ENCODE data around the gene SUV39H1. TPM values are rescaled to one million over a fixed set of nuclear protein-coding genes. Genes with fewer than 3 reads are reported as not detected.

Gene SUV39H1
- total and polyA plus RNA-seq, 2 of the 13 experiments (the other 11 are each of a cell fraction or from before 2014, with no cell fraction given), result 5.2 to 10.1 TPM

DNA sequence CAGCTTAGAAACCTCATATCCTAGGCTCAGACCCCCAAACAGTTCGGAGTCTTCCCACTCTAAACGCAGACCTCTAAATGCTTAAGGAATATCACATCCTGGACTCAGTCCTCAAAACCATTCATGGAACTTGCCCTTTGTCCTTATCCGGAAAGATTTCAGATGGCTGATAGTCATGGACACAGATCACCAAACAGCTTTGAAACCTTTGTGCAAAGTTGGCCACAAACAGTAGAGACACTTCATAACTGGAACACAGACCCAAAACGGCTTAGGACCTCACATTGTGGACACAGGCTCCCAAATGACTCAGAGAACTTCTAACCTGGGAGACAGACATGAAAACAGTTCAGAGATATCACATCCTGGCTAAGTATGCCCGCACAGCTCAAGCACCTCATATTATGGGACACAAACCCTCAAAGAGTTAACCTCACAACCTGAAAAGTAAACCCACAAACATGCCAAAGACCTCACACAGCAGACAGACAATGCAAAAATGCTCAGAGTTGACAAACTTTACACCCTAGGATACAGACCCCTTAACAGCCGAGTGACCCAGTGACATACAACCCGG, 15.5 kb downstream of the SUV39H1 start (continued):
- TF ChIP-seq, protein P1, sequence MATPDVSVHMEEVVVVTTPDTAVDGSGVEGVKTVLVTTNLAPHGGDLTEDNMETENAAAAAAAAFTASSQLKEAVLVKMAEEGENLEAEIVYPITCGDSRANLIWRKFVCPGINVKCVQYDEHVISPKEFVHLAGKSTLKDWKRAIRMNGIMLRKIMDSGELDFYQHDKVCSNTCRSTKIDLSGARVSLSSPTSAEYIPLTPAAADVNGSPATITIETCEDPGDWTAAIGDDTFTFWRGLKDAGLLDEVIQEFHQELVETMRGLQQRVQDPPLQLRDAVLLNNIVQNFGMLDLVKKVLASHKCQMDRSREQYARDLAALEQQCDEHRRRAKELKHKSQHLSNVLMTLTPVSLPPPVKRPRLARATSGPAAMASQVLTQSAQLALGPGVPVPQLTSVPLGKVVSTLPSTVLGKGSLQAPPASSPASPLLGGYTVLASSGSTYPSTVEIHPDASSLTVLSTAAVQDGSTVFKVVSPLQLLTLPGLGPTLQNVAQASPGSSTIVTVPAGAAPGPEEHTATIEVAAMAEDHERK (CRISPR knock-in tag; IDR thresholded peaks at IDR 0.05; ENCODE audit: low read depth), result no peak
- TF ChIP-seq ZNF232 (CRISPR knock-in tag; IDR thresholded peaks at IDR 0.05; ENCODE audit: borderline replicate concordance) (no peak), ZNF589 (CRISPR knock-in tag; conservative IDR thresholded peaks at IDR 0.05) (no peak), ZNF775 (CRISPR knock-in tag; IDR thresholded peaks at IDR 0.05; ENCODE audit: borderline replicate concordance) (no peak), ZNF510 (CRISPR knock-in tag; IDR thresholded peaks at IDR 0.05; ENCODE audit: low read depth) (no peak), RAD21 (CRISPR knock-in tag; IDR thresholded peaks at IDR 0.05) (no peak), MTF2 (CRISPR knock-in tag; IDR thresholded peaks at IDR 0.05; ENCODE audit: borderline replicate concordance) (no peak), ZNF652 (CRISPR knock-in tag; IDR thresholded peaks at IDR 0.05; ENCODE audit: borderline replicate concordance, low read depth) (peak; percentile 78), ZNF670 (CRISPR knock-in tag; IDR thresholded peaks at IDR 0.05; ENCODE audit: borderline replicate concordance) (no peak), KDM6A (CRISPR knock-in tag; IDR thresholded peaks at IDR 0.05; ENCODE audit: low read depth) (no peak), ELF3 (CRISPR knock-in tag; IDR thresholded peaks at IDR 0.05) (no peak), POLR2G (IDR thresholded peaks at IDR 0.05; ENCODE audit: low read depth, low read length) (0 out of 2 replicates have a peak, but pooled peaks have one; percentile 27), EZH2 (conservative IDR thresholded peaks at IDR 0.05; ENCODE audit: low read depth, low read length) (no peak), RNF2 (conservative IDR thresholded peaks at IDR 0.05; ENCODE audit: low read depth) (no peak), KLF15 (CRISPR knock-in tag; IDR thresholded peaks at IDR 0.05; ENCODE audit: borderline replicate concordance) (no peak), ZNF3 (CRISPR knock-in tag; IDR thresholded peaks at IDR 0.05) (no peak), EP300 (IDR thresholded peaks at IDR 0.05; ENCODE audit: low read depth in 2 of 2, low read length in 2 of 2) (no peak), EP300 (CRISPR knock-in tag; IDR thresholded peaks at IDR 0.05; ENCODE audit: borderline replicate concordance) (no peak)
- TF ChIP-seq, protein P2, sequence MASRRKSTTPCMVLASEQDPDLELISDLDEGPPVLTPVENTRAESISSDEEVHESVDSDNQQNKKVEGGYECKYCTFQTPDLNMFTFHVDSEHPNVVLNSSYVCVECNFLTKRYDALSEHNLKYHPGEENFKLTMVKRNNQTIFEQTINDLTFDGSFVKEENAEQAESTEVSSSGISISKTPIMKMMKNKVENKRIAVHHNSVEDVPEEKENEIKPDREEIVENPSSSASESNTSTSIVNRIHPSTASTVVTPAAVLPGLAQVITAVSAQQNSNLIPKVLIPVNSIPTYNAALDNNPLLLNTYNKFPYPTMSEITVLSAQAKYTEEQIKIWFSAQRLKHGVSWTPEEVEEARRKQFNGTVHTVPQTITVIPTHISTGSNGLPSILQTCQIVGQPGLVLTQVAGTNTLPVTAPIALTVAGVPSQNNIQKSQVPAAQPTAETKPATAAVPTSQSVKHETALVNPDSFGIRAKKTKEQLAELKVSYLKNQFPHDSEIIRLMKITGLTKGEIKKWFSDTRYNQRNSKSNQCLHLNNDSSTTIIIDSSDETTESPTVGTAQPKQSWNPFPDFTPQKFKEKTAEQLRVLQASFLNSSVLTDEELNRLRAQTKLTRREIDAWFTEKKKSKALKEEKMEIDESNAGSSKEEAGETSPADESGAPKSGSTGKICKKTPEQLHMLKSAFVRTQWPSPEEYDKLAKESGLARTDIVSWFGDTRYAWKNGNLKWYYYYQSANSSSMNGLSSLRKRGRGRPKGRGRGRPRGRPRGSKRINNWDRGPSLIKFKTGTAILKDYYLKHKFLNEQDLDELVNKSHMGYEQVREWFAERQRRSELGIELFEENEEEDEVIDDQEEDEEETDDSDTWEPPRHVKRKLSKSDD (CRISPR knock-in tag; IDR thresholded peaks at IDR 0.05; ENCODE audit: low read depth), result no peak
- TF ChIP-seq, protein P3, sequence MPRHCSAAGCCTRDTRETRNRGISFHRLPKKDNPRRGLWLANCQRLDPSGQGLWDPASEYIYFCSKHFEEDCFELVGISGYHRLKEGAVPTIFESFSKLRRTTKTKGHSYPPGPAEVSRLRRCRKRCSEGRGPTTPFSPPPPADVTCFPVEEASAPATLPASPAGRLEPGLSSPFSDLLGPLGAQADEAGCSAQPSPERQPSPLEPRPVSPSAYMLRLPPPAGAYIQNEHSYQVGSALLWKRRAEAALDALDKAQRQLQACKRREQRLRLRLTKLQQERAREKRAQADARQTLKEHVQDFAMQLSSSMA (CRISPR knock-in tag; IDR thresholded peaks at IDR 0.05), result no peak
- TF ChIP-seq, protein P4, sequence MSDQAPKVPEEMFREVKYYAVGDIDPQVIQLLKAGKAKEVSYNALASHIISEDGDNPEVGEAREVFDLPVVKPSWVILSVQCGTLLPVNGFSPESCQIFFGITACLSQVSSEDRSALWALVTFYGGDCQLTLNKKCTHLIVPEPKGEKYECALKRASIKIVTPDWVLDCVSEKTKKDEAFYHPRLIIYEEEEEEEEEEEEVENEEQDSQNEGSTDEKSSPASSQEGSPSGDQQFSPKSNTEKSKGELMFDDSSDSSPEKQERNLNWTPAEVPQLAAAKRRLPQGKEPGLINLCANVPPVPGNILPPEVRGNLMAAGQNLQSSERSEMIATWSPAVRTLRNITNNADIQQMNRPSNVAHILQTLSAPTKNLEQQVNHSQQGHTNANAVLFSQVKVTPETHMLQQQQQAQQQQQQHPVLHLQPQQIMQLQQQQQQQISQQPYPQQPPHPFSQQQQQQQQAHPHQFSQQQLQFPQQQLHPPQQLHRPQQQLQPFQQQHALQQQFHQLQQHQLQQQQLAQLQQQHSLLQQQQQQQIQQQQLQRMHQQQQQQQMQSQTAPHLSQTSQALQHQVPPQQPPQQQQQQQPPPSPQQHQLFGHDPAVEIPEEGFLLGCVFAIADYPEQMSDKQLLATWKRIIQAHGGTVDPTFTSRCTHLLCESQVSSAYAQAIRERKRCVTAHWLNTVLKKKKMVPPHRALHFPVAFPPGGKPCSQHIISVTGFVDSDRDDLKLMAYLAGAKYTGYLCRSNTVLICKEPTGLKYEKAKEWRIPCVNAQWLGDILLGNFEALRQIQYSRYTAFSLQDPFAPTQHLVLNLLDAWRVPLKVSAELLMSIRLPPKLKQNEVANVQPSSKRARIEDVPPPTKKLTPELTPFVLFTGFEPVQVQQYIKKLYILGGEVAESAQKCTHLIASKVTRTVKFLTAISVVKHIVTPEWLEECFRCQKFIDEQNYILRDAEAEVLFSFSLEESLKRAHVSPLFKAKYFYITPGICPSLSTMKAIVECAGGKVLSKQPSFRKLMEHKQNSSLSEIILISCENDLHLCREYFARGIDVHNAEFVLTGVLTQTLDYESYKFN (CRISPR knock-in tag; conservative IDR thresholded peaks at IDR 0.05), result peak; percentile 44
- TF ChIP-seq, protein P5, sequence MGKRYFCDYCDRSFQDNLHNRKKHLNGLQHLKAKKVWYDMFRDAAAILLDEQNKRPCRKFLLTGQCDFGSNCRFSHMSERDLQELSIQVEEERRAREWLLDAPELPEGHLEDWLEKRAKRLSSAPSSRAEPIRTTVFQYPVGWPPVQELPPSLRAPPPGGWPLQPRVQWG (CRISPR knock-in tag; IDR thresholded peaks at IDR 0.05; ENCODE audit: borderline replicate concordance, low read depth), result no peak
